ENCODE results near the gene C3orf18. TPM values are rescaled to one million over a fixed set of nuclear protein-coding genes. Genes with fewer than 3 reads are reported as not detected.
A peak's percentile ranks its signal among the peaks of the same experiment; 100 is the strongest.

The C3orf18 gene
- total and polyA plus RNA-seq, 9 of the 15 experiments (the other 6 are each of a cell fraction or from before 2014, with no cell fraction given), result 0.01 to 2.3 (median 0.94) TPM

DNA sequence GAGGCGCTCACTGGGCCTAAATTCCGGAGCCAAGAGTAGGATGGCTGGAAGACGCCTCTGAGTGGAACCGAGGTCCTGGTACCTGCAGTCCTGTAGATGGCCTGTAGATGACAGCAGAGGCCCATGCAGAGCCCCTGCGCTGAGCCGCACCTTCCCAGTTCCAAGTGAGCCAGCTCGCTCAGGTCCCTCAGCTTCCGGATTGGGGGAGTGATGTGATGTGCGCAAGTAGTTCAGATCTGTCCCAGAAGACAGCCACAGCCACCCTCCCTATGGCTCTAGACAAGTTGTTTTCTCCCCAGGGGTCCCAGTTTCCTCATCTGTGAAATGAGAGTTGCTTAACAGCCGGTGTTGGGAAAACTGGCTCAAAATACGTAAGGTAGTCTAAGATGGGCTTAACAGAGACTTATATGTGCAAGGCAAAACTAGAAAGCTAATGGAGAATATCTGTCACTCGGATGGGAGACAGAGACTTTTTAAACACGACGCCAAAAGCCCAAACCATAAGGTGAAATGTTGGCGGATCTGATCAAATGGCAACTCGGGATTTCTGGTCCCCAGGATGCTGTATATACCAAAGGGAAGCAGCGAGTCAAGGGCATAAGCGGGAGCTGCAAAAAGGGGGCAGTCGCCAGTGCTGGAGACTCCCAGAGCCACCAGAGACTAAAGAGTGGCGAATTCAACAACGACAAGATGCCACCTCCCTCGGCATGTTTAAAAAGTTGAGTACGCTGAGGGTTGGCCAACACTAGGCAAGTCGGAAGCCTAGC, 48.6 kb upstream of the C3orf18 start (continued):
- TF ChIP-seq SIX5 (IDR thresholded peaks at IDR 0.05; ENCODE audit: borderline replicate concordance in 1 of 2, insufficient read depth in 1 of 2, low read depth in 1 of 2, low read length in 2 of 2) (no peak), BRD4 (IDR thresholded peaks at IDR 0.05) (no peak), CHCHD3 (CRISPR knock-in tag; IDR thresholded peaks at IDR 0.05) (no peak), E2F5 (CRISPR knock-in tag; IDR thresholded peaks at IDR 0.05) (no peak), MNT (conservative IDR thresholded peaks at IDR 0.05) (no peak), E4F1 (CRISPR knock-in tag; IDR thresholded peaks at IDR 0.05; ENCODE audit: borderline replicate concordance) (no peak), POLR2AphosphoS2 (IDR thresholded peaks at IDR 0.05; ENCODE audit: low read length) (no peak), CHD2 (IDR thresholded peaks at IDR 0.05; ENCODE audit: low read depth, low read length) (no peak), RCOR1 (IDR thresholded peaks at IDR 0.05; ENCODE audit: borderline replicate concordance in 1 of 2, low read depth in 2 of 2, low read length in 2 of 2) (peak in 1 of 2 experiments; percentile 45; a peak in 1 of 4 replicates), NR2F6 (CRISPR knock-in tag; IDR thresholded peaks at IDR 0.05) (no peak), ZNF41 (CRISPR knock-in tag; conservative IDR thresholded peaks at IDR 0.05) (no peak), ZNF263 (CRISPR knock-in tag; IDR thresholded peaks at IDR 0.05; ENCODE audit: borderline replicate concordance) (no peak)
- TF ChIP-seq, protein P1, sequence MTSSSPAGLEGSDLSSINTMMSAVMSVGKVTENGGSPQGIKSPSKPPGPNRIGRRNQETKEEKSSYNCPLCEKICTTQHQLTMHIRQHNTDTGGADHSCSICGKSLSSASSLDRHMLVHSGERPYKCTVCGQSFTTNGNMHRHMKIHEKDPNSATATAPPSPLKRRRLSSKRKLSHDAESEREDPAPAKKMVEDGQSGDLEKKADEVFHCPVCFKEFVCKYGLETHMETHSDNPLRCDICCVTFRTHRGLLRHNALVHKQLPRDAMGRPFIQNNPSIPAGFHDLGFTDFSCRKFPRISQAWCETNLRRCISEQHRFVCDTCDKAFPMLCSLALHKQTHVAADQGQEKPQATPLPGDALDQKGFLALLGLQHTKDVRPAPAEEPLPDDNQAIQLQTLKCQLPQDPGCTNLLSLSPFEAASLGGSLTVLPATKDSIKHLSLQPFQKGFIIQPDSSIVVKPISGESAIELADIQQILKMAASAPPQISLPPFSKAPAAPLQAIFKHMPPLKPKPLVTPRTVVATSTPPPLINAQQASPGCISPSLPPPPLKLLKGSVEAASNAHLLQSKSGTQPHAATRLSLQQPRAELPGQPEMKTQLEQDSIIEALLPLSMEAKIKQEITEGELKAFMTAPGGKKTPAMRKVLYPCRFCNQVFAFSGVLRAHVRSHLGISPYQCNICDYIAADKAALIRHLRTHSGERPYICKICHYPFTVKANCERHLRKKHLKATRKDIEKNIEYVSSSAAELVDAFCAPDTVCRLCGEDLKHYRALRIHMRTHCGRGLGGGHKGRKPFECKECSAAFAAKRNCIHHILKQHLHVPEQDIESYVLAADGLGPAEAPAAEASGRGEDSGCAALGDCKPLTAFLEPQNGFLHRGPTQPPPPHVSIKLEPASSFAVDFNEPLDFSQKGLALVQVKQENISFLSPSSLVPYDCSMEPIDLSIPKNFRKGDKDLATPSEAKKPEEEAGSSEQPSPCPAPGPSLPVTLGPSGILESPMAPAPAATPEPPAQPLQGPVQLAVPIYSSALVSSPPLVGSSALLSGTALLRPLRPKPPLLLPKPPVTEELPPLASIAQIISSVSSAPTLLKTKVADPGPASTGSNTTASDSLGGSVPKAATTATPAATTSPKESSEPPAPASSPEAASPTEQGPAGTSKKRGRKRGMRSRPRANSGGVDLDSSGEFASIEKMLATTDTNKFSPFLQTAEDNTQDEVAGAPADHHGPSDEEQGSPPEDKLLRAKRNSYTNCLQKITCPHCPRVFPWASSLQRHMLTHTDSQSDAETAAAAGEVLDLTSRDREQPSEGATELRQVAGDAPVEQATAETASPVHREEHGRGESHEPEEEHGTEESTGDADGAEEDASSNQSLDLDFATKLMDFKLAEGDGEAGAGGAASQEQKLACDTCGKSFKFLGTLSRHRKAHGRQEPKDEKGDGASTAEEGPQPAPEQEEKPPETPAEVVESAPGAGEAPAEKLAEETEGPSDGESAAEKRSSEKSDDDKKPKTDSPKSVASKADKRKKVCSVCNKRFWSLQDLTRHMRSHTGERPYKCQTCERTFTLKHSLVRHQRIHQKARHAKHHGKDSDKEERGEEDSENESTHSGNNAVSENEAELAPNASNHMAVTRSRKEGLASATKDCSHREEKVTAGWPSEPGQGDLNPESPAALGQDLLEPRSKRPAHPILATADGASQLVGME (CRISPR knock-in tag; IDR thresholded peaks at IDR 0.05), result no peak
- TF ChIP-seq, protein P2, sequence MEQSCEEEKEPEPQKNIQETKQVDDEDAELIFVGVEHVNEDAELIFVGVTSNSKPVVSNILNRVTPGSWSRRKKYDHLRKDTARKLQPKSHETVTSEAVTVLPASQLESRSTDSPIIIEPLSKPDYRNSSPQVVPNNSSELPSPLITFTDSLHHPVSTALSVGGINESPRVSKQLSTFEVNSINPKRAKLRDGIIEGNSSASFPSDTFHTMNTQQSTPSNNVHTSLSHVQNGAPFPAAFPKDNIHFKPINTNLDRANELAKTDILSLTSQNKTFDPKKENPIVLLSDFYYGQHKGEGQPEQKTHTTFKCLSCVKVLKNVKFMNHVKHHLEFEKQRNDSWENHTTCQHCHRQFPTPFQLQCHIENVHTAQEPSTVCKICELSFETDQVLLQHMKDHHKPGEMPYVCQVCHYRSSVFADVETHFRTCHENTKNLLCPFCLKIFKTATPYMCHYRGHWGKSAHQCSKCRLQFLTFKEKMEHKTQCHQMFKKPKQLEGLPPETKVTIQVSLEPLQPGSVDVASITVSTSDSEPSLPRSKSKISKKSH (CRISPR knock-in tag; IDR thresholded peaks at IDR 0.05), result no peak
